Activated CD4-positive, alpha-beta T cell treated with anti-CD3 and anti-CD28 coated beads, Interleukin-2, Interleukin-6, amounts not matched to agents 100 ng/mL and 50 ng/mL, durations not matched to agents 16 hours and 8 hours (primary cell): ENCODE data around the gene MROH9.

Experiments used
- DNase-seq: peaks from one replicate; pipeline ENCODE4 v3.0.0-alpha.2; 2020

The MROH9 gene

DNA sequence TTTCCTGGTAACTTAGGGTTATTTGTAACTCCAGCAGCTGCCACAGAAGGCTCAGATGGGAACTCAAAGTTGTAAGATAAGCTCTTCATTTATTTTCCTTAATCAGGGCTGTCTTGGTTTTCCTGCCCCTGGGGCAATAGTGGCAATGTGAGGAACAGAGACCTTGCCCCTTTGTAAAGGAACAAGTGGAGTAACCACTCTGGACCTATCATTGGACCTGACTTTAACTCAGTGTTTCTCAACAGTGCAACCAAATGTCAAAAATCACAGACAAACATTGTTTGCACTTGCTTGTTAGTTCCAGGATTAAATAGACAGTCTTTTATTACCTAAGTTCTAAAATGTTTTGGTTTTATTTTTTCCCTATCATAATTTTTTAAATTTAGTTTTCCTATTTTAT, 152.6 kb downstream of the MROH9 start:
- DNase-seq: no peak

DNA sequence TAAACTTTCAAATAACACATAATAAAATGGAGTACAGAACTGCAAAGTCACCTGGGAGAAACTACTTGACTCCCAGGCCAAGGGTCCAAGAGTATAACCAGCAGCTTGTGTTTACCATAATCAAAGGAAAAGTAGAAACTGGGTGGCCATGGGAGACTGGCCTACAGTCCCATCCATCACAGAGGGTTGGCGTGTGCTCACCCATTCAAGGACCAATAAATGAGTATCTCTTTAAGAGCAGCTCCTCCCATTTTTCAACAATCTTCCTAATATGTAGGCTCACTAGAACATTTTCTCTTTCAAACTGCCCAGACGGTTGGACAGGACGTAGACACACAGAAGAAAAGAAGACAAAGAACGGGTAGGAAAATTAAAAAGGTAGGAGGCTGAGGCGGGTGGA, 155.3 kb downstream of the MROH9 start, which contains the start of gene FMO3:
TSS of gene FMO3 (plus strand) at position 302 of the 400 bp plus-strand sequence. CDS start 1,754 bp downstream, outside the sequence.
- DNase-seq: no peak

DNA sequence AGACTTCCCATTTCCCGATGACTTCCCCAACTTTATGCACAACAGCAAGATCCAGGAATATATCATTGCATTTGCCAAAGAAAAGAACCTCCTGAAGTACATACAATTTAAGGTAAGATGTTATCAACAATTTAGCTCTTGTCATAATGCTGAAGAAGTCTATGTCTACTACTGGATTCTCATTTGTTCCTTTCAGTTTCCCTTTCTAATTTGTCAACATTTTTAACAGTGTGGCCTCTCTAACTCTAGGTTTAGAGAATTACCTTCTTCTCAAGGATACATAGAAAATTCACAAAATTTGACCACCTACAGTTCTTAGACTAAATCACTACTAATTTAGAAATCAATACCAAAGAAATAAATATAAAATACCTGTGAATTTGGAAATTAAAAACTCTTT, 168.5 kb downstream of the MROH9 start:
- no peak for DNase-seq

DNA sequence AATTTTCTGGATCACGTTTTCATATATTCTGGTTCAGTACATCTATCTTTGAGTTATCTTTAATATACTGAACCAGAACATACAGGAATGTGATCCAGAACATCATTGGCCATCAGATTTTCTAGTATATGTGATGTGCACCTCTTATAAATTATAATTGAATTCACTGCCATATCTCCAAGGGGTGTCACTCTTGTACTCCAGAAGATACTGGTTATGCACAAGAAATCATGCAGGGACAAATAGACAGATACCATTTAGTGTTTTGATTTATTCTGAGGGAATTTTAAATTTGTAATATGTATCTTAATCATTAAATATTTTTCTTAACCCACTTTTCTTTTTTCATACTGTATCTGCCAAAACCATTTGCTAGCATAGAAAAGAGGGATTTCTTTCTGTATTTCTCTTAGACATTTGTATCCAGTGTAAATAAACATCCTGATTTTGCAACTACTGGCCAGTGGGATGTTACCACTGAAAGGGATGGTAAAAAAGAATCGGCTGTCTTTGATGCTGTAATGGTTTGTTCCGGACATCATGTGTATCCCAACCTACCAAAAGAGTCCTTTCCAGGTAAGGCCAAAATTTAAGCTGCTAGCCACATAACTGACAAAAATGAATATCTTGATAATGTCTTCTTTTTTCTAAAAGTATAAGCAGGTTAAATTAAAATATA, 172.1 kb downstream of the MROH9 start:
- no peak for DNase-seq

DNA sequence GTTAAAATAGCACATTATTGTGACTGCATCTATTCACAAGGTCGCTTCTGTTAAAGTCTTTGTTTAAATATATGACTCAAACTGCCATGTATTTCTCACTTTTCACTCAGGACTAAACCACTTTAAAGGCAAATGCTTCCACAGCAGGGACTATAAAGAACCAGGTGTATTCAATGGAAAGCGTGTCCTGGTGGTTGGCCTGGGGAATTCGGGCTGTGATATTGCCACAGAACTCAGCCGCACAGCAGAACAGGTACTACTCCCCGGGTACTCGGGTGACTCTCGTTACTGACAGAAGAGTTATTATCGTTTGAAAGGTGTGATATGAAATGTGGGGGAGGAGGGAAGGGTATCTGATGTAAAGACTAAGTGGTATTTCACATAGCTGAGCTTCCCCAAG, 172.6 kb downstream of the MROH9 start:
- DNase-seq: no peak

DNA sequence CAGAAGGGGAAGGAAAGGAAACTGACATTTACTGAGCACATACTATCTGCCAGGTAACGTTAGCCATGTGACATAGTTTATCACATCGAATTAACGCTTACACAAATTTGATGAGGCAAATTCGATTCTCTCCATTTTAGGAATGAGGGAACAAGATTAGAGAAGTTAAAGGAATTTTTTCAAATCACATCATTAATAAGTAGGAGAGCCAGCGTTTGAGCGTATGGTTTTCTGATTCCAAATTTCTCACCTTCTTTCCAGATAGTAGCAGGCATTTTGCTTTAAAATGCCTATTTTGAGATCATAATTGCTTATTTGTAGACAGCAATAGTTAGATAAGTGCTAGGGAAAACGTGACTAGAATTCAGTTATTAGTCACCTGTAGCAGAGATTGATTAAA, 174.6 kb downstream of the MROH9 start:
- no peak for DNase-seq

DNA sequence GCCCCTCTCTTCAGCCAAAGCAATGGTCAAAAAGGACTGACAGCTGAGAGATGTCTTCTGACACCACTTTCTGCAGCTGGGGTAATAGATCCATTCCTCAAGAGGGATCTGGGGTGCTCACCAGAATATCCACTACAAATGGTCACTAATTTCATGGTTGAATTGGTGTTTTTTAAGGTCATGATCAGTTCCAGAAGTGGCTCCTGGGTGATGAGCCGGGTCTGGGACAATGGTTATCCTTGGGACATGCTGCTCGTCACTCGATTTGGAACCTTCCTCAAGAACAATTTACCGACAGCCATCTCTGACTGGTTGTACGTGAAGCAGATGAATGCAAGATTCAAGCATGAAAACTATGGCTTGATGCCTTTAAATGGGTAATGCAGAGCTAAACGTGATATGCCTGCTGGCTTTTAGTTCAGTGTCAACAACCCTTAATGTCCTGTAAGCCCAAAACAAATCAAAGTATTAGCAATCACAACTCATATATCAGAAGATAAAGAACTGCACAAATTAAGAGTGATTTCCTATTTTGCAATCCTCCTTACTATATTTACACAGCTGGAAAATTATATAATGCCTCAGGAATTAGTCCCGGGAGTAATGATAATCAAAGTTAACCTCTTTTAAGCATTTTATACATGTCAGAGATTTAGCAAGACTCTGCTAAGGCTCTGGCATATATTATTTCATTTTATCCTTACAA, 175.4 kb downstream of the MROH9 start:
- no peak for DNase-seq

DNA sequence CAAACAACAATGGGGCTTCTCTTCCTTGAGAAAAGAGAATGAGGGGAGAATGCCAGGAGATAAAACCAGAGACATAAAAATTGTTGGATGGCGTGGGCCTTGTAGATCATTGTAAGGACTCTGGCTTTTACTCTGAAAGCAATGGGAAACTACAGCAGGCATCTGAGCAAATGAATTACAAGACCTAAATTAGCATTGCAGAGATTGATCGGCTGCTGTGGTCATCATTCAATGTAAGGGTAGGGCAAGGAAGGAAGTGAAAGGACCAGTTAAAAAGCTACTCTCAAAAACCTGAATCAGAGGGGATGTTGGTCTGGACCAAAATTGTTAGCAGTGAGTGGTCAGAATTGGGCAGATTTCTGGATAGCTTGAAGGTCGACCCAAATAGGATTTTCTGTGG, 176.8 kb downstream of the MROH9 start:
- DNase-seq: no peak

DNA sequence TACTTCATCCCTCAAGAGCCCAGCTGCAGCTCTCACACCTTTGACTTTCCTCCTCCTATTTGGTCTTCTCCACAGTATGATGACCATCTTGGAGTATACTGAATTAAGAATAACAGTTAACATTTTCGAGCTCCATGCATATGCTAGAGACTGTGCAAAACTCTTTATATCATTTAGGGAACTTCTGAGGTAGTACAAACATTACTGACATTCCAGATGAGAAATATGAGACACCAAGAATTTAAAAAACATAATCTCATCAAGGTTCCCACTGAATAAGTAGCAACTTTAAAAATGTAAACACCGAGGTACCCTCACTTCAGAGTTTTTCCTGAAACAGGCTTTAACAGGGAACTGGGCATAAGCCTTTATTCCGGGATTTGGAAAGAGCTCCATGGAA, 178.0 kb downstream of the MROH9 start:
- DNase-seq: no peak
